MM.1S (cell line): ENCODE results near the gene ANKZF1.

ENCODE experiments used
- DNase-seq: peaks from one replicate; pipeline ENCODE4 v3.0.0-alpha.2; 2015
- H2AFZ ChIP-seq: fragments of 300-600 bp; sonication (generic); 2 replicates; pipeline ENCODE4 v1.6.0; 2016; ENCODE audit warnings: antibody characterized with exemption, low read length
- H3F3A ChIP-seq: fragments of 300-600 bp; sonication (generic); 2 replicates; pipeline ENCODE4 v1.6.1; 2016; ENCODE audit warnings: mild to moderate bottlenecking, antibody characterized with exemption, low read length, moderate library complexity, mixed read lengths; ENCODE audit not compliant: insufficient read depth
- H3K27ac ChIP-seq: fragments of 300-600 bp; sonication (generic); 2 replicates; pipeline ENCODE4 v1.5.1; 2016; ENCODE audit warnings: mild to moderate bottlenecking, low read length
- H3K27me3 ChIP-seq: fragments of 300-600 bp; sonication (generic); replicated peaks from 2 replicates; pipeline ENCODE4 v1.6.0; 2016; ENCODE audit warnings: low read length; ENCODE audit not compliant: insufficient read depth
- H3K36me3 ChIP-seq: fragments of 300-600 bp; sonication (generic); replicated peaks from 2 replicates; pipeline ENCODE4 v1.6.1; 2016; ENCODE audit warnings: mild to moderate bottlenecking, low read length, mixed read lengths; ENCODE audit not compliant: insufficient read depth
- H3K4me1 ChIP-seq: fragments of 300-600 bp; sonication (generic); 2 replicates; pipeline ENCODE4 v1.6.1; 2016; ENCODE audit warnings: low read length, mixed read lengths
- H3K4me2 ChIP-seq: fragments of 300-600 bp; sonication (generic); 2 replicates; pipeline ENCODE4 v1.6.0; 2016; ENCODE audit warnings: low read depth, low read length
- H3K4me3 ChIP-seq: fragments of 300-600 bp; sonication (generic); 2 replicates; pipeline ENCODE4 v1.5.1; 2016; ENCODE audit warnings: low read length, mixed read lengths
- H3K79me2 ChIP-seq: fragments of 300-600 bp; sonication (generic); 2 replicates; pipeline ENCODE4 v1.6.1; 2016; ENCODE audit warnings: mixed run types, low read length, mixed read lengths
- H3K9ac ChIP-seq: fragments of 300-600 bp; sonication (generic); 2 replicates; pipeline ENCODE4 v1.6.1; 2016; ENCODE audit warnings: low read length, mixed read lengths
- H3K9me2 ChIP-seq: fragments of 300-600 bp; sonication (generic); replicated peaks from 2 replicates; pipeline ENCODE4 v1.6.1; 2016; ENCODE audit warnings: mild to moderate bottlenecking, low read length, mixed read lengths; ENCODE audit not compliant: insufficient read depth
- H3K9me3 ChIP-seq: fragments of 300-600 bp; sonication (generic); replicated peaks from 2 replicates; pipeline ENCODE4 v1.6.1; 2016; ENCODE audit warnings: mild to moderate bottlenecking, low read length, mixed read lengths; ENCODE audit not compliant: insufficient read depth
- H4K20me1 ChIP-seq: fragments of 300-600 bp; sonication (generic); 2 replicates; pipeline ENCODE4 v1.6.1; 2016; ENCODE audit warnings: mild to moderate bottlenecking, low read length, moderate library complexity, mixed read lengths; ENCODE audit not compliant: insufficient read depth
- EZH2 ChIP-seq: fragments of 300-600 bp; sonication (generic); optimal IDR thresholded peaks from 2 replicates; pipeline ENCODE3; 2017; ENCODE audit warnings: low read depth, mild to moderate bottlenecking, antibody characterized with exemption, low read length, mixed read lengths
- EZH2phosphoT487 ChIP-seq: fragments of 300-600 bp; sonication (generic); IDR thresholded peaks from 2 replicates; pipeline ENCODE4 v1.6.1; 2018; ENCODE audit warnings: antibody characterized with exemption, low read length
- TF ChIP-seq, protein P1 (sequence below): fragments of 300-600 bp; sonication (generic); IDR thresholded peaks from 2 replicates; pipeline ENCODE4 v1.5.1; 2016; ENCODE audit warnings: antibody characterized with exemption, low read length, mixed read lengths

The ANKZF1 gene

DNA sequence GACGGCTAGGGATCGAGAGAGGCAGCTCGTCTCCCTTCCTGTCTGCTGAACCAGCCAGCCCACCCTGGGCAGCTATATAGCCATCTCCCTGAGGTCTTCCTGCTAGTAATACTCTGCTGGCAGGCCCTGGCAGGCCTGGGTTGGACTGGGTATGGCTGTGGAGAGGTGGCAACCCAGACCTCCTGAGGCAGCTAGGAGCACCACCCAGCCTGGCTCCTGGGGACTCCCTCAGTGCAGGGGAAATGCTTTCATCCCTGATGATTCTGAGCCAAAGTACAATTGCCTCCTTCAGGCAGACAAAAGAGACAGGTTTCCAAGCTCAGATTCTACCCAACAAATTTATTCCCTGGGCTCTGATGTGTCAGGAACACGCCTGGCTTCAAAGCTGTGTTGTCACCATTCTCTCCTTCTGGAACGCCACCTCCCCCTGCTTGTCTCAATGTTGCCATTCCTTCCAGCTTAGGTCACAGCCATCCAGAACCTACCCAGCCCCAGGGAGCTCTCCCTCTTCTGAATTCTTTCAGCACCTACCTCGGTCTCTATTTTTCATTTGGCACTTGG, 44.8 kb downstream of the ANKZF1 start:
- peaks cover 16% of the 10 kb centered on the region for H3K4me1 ChIP-seq
- H3K4me3 ChIP-seq = no peak overlapping the region
- no peak overlapping the region for H2AFZ ChIP-seq
- no peaks in the 10 kb centered on the region for H3K36me3 ChIP-seq
- TF ChIP-seq, protein P1, sequence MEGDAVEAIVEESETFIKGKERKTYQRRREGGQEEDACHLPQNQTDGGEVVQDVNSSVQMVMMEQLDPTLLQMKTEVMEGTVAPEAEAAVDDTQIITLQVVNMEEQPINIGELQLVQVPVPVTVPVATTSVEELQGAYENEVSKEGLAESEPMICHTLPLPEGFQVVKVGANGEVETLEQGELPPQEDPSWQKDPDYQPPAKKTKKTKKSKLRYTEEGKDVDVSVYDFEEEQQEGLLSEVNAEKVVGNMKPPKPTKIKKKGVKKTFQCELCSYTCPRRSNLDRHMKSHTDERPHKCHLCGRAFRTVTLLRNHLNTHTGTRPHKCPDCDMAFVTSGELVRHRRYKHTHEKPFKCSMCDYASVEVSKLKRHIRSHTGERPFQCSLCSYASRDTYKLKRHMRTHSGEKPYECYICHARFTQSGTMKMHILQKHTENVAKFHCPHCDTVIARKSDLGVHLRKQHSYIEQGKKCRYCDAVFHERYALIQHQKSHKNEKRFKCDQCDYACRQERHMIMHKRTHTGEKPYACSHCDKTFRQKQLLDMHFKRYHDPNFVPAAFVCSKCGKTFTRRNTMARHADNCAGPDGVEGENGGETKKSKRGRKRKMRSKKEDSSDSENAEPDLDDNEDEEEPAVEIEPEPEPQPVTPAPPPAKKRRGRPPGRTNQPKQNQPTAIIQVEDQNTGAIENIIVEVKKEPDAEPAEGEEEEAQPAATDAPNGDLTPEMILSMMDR = no peak
- TF ChIP-seq EZH2 (no peak), EZH2phosphoT487 (no peak)
- H3K9me3 ChIP-seq = no peaks in the 10 kb centered on the region
- H3K9ac ChIP-seq = no peak overlapping the region
- H3F3A ChIP-seq = peaks cover 11% of the 10 kb centered on the region
- no peaks in the 10 kb centered on the region for H4K20me1 ChIP-seq
- DNase-seq = no peak
- no peak overlapping the region for H3K27ac ChIP-seq
- no peaks in the 10 kb centered on the region for H3K27me3 ChIP-seq
- H3K9me2 ChIP-seq = no peaks in the 10 kb centered on the region
- no peak overlapping the region for H3K4me2 ChIP-seq
- no peaks in the 10 kb centered on the region for H3K79me2 ChIP-seq

DNA sequence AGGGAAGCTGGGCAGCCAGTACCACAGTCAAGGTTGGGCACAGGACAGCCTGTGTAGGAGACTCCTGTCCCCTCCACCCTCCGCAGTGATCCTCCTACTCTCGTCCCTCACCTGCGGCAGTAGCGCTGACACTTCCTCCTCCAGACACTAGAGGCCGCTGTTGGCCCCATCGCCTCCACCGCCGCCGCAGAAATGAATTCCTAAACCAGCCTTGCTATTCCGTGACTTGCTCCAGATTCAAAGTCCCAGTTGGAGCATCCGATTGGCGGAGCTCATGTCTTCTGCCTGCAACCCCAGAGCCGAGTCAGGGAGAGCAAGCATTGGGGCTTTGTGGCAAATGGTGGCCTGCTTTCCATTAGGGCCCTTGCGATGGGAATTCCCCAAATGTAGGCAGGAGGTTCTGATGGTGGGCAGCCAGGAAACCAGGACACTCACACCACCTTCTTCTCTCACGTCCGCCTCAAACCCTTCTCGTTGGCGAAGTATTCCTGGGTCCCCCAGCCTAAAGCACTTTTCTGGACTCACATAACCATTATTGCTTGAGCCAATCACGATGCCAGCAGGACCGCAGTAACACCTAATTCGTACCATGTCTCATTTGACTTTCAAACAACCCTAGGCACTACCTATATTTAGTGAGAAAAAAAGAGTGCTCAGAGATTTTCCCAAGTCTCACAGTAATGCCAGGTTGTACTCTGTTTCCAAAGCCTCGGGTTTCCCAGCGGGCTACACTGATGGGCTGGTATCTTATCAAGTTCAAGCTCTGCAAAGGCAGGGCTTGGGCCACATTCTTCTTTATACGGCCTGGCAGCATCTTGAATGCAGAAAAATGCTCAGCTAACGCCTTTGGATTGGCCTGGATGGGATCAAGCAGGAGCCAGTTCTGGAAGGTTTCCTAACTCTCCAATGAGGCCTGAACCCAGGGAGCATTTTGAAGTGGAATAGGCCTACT, 48.4 kb downstream of the ANKZF1 start:
- H3K27ac ChIP-seq = peak overlapping the region; percentile 88

DNA sequence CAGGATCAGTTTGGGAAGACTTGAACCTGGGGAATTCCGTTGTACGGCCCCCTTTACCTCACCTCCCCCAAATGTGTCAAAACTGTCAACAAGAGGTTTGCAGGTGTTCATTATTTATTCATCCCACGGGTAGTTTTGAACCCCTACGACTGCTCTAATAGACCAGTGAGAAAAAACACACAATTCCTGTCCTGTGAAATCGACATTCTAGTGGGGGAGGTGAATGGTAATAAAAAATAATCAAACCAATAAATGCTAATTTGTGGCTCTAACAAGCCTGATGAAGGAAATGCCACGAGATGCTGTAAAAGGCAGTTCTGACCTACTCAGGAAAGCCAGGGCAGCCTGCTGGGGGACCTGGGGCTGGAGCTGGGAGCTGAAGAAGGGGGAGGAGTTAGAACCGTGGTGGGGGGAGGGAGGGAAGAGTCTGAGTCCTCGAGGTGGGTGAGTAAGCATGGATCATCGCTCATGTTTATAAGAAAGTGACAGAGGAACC, 49.1 kb downstream of the ANKZF1 start:
- Histone ChIP-seq H3K27me3 (no peaks in the 10 kb centered on the region), H3K9me2 (no peaks in the 10 kb centered on the region), H2AFZ (peak overlapping the region; percentile 95), H3K9me3 (no peaks in the 10 kb centered on the region), H4K20me1 (no peaks in the 10 kb centered on the region), H3K4me1 (peaks cover 21% of the 10 kb centered on the region), H3K4me3 (peak overlapping the region; percentile 62), H3K79me2 (peaks cover 10% of the 10 kb centered on the region), H3K27ac (peak overlapping the region; percentile 88), H3F3A (peaks cover 15% of the 10 kb centered on the region), H3K36me3 (no peaks in the 10 kb centered on the region), H3K9ac (peak overlapping the region; percentile 78), H3K4me2 (peak overlapping the region; percentile 81)
- DNase-seq = no peak
- no peak for TF ChIP-seq EZH2phosphoT487
- TF ChIP-seq EZH2 = no peak
- TF ChIP-seq, protein P1 = no peak

More for the DNA sequence above, 48.4 kb downstream of the ANKZF1 start:
- Histone ChIP-seq H3K9ac (peak overlapping the region; percentile 78), H3K4me1 (peaks cover 21% of the 10 kb centered on the region), H3K4me2 (peak overlapping the region; percentile 81), H3K79me2 (peaks cover 10% of the 10 kb centered on the region), H3K27me3 (no peaks in the 10 kb centered on the region), H3K4me3 (peak overlapping the region; percentile 62), H4K20me1 (no peaks in the 10 kb centered on the region), H3K36me3 (no peaks in the 10 kb centered on the region), H3K9me3 (no peaks in the 10 kb centered on the region), H3K9me2 (no peaks in the 10 kb centered on the region), H3F3A (peaks cover 15% of the 10 kb centered on the region), H2AFZ (peak overlapping the region; percentile 95)
- DNase-seq = peak; percentile 75
- TF ChIP-seq, protein P1 = peak; percentile 98
- TF ChIP-seq EZH2 = no peak
